ENCODE data around the gene ZC3H12D.

DNA sequence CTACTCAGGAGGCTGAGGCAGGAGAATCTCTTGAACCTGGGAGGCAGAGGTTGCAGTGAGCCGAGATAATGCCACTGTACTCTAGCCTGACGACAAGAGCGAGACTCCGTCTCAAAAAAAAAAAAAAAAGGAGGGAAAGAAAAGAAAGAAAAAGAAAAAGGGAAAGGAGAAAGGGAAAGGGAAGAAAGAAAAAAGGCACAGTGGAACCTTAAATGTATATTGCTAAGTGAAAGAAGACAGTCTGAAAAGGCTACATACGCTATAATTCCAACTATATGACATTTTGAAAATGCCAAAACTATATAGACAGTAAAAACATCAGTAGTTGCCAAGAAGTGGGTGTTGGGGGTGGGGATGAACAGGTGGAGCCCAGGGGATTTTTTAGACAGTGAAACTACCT is 44.8 kb upstream of the ZC3H12D start:
- TF ChIP-seq, protein P1, sequence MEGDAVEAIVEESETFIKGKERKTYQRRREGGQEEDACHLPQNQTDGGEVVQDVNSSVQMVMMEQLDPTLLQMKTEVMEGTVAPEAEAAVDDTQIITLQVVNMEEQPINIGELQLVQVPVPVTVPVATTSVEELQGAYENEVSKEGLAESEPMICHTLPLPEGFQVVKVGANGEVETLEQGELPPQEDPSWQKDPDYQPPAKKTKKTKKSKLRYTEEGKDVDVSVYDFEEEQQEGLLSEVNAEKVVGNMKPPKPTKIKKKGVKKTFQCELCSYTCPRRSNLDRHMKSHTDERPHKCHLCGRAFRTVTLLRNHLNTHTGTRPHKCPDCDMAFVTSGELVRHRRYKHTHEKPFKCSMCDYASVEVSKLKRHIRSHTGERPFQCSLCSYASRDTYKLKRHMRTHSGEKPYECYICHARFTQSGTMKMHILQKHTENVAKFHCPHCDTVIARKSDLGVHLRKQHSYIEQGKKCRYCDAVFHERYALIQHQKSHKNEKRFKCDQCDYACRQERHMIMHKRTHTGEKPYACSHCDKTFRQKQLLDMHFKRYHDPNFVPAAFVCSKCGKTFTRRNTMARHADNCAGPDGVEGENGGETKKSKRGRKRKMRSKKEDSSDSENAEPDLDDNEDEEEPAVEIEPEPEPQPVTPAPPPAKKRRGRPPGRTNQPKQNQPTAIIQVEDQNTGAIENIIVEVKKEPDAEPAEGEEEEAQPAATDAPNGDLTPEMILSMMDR (IDR thresholded peaks at IDR 0.05) = no peak
- TF ChIP-seq POLR2AphosphoS5 (IDR thresholded peaks at IDR 0.05) = no peak

All from upper lobe of left lung (tissue), 4 donors.